ENCODE measurements around the gene PHC2.

The PHC2 gene

DNA sequence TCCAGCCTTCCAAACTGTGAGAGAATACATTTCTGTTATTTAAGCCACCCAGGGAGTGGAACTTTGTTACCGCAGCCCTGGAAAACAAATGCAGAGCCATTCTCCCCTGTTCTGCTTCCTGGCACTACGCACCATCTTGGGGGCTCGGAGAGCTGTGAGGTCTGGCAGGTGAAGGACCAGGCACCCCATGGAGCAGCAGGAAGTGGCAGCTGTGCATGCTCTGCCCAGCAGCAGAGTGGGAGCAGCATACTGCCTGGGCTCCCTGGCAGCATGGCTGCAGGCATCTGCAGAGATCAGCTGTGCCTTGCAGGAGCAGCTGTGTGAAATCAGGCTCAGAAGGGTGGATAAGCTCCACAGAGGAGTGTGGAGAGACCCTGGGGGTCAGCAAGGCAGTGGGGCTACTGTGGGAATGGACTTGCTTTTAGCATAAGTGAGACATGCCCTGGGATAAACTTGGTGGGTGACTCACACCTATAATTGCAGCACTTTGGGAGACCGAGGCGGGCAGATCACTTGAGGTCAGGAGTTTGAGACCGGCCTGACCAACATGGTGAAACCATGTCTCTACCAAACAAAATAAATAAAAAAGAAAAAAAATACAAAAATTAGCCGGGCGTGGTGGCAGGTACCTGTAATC is 23.9 kb upstream of the PHC2 start:
- DNase-seq, result no peak

DNA sequence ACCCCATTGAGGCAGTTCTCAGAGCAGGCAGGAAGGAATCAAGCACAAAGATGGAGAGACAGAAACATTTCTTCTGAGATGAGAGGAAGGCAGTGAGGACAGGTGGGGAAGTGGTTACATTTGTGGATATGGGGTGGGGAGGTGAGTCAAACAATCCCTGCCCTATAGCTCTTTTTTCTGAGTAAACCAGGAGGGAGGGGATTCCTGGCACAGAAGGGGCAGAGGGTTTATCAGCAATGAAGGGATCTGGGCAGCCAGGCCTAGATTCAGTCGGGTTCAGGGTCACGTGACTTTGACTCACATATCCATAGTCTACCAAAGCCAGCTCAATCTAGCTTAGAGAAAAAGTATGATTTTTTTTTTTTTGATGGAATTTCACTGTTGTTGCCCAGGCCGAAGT is 15.7 kb upstream of the PHC2 start:
- no peak for DNase-seq

DNA sequence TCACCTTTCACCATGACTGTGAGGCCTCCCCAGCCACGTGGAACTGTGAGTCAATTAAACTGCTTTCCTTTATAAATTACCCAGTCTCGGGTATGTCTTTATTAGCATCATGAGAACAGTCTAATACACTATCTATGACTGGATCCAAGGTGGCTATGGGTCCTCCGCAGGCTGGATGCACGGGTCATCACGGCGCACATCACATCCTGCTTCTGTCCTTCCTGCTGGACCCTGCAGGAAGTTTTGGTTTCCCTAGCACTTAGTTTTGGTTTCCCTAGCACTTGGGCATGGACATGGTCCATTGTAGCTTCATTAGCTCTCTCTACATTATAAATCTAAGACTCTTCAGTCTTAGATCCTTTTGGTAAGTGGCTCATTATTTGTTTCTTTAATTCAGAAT is 14.2 kb upstream of the PHC2 start:
- DNase-seq, result no peak

- DNase-seq, result no peak
Measured at GRCh38 chr1:33443705-33444180, 12.8 kb upstream of the PHC2 start.

DNA sequence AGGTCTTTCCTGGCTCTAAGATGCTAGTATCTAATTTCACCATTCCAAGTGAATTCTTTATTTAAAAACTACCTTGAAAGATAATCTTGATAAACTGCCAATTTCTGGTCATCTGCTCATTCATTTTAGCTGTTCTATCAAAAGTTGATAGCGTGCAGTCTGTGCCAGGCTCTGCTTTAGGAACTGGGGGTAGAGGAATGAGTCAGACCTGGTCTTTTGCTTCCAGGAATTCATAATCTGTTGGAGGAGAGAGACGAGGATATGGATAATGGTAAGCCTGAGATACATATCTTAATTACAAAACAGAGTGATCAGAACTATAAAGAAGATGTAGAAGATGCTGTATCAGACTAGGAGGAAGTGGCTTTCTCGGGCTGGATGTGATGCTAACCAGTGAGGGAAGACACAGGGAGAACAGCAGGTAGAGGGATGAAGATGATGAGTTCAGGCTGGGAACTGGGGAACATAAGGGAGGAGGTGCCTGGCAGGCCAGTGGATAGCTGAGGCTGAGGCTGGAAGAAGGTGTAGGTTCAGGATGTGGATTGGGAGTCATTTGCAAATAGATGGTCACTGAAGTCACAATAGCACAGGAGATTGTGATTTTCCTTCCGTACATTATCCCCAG is 12.3 kb upstream of the PHC2 start:
- no peak for DNase-seq

DNA sequence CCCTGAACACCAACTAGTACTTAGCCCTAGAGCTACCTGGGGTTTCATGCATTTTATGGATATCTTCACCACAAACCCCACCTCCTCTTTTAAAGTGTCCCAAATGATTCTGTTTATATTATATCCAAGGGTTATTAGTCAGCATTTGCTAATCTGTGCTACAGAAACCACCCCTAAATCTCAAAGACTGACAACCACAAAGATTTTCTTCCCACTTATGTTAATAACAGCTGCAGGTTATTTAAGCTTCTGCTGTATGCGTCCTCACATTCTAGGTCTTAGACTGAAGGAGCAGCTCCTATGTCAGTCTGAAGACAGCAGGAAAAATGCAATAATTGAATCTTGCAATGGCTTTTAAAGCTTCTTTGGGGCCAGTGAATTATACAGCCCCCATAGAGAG is 11.2 kb upstream of the PHC2 start:
- no peak for DNase-seq

DNA sequence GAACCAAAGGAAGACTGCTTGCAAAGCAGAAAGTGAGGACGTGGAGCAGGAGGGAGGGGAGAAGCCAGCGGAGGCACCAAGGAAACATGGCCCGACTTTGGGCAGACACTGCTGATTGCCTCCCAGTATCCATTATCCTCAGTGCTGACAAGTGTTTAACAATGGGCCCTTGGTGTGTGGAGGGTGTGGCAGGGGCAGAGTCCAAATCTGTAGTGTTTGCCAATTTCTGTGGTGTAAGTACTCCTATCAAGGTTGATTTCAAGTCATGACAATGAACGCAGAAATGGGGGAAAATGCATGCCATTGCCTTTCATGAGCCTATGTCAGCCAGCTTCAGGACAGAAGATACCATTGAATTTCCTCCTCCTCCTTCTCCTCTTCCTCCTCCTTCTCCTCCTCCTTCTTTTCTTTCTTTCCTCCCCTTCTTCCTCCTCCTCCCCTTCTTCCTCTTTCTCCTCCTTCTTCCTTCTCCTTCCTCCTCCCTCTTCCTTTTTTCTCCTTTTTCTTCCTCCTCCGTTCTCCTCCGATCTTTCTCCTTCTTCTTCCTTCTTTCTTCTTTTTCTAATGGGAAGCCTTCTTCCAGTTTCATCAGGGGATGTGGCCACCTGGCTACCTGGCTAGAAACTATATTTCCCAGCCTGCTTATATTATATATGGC is 10.3 kb upstream of the PHC2 start:
- DNase-seq, result no peak

GRCh38 chr1:33439662-33440061 is 8.8 kb upstream of the PHC2 start:
- no peak for DNase-seq

DNA sequence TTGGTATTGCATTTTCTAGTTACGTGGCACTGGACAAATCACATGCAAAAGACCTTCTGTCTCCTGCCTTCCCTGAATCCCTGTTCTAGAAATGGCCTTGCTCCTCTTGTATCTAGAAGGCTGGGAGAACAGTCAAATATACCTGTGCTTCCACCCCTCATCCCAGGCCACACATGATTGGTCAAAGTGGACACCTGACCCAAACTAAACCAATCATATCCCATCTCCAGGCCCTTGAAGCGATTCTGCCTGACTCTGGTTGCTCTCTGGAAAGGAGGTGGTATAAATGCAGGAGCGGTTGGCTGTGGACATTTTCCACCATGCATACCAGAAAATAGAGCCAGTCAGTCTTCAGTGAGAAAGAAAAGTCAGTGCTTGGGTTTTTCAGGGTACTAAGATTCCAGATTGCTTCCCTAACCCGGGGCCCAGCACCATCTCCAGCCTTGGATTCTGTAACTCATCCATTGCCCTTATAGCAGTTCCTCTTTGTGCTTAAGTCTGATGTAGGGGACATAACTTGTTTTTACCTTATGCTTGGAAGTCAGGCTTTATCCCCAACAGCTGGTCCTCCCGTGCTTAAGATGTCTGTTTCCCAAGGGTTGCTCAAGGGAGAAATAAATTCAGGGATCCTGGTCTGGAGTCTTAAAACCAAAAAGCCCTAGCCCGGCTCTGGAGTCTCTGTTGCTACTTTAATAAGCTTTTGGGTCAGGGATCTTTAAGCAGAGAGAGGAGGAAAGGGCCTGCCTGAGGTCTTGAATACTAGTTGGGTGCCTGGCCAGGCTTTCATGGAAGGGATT is 7.7 kb upstream of the PHC2 start:
- DNase-seq, result no peak

- no peak for DNase-seq
Measured at GRCh38 chr1:33436557-33437285, 5.8 kb upstream of the PHC2 start.

GRCh38 chr1:33435096-33435820 is 4.4 kb upstream of the PHC2 start:
- no peak for DNase-seq

DNA sequence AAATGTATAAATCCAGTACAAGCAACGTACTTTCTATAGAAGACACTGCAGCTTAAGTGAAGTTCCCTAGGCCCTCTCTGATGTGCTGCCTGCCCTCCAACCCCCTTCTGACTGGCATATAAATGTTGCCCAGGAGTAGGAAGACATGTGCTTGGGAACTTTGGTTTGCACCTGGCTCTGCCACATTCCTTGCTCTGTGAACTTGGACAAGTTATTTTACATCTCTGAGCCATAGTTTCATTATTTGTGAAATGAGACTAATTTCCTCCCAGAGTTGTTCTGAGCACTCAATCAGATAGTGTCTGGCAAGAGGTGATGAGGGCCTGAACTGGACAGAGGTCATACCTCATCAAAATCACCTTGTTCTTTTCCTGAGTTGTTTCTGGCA is 3.5 kb upstream of the PHC2 start:
- DNase-seq, result no peak

- DNase-seq, result peak; percentile 56
Measured at GRCh38 chr1:33433509-33434362, 2.8 kb upstream of the PHC2 start.

DNA sequence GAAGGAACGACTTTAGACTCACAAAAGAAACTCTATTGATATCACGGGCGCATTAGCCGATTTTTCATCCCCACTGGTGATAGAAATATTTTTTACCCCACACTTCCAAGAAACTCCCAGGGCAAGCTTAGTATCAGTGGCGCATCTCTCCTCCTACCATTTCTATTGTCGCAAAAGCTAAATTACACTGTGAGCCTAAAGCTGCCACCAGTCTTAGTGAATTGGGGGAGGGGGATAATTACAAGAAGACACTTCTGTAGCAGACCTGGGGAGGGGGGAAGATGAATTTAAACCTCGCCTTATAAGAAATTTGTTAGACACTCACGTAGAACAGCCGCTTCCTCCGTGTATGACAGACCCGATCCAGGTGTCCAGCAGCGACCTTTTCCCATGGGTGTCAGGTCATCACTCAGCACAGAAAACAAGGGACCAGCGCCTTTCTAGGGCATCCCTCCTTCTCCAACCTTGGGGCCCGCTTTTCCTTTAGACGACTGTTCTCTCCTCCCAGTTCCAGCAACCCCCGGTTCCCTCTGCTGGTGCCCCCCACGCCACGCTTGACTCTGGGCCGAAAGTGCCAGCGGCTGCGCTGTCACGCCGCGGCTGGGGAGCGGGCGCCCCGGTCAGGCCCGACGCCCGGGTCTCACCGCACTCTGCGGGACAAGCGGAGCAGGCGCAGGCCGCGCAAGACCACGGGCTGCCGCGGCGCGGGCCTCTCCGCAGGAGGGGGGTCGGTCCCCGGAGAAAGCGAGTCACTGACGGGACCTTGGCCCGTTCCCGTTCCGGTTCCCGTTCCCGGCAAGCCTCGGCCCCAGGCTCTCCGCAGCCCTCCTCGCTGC is 821 bp downstream of the PHC2 start:
- DNase-seq, result no peak

GRCh38 chr1:33429332-33429731 is 1.6 kb downstream of the PHC2 start:
- DNase-seq, result no peak

GRCh38 chr1:33428661-33429060 is 2.2 kb downstream of the PHC2 start:
- DNase-seq, result no peak

- DNase-seq, result no peak
Measured at GRCh38 chr1:33426916-33427315, 4.0 kb downstream of the PHC2 start.

- no peak for DNase-seq
Measured at GRCh38 chr1:33425900-33426299, 5.0 kb downstream of the PHC2 start.

GRCh38 chr1:33424610-33425009 is 6.3 kb downstream of the PHC2 start:
- no peak for DNase-seq

DNA sequence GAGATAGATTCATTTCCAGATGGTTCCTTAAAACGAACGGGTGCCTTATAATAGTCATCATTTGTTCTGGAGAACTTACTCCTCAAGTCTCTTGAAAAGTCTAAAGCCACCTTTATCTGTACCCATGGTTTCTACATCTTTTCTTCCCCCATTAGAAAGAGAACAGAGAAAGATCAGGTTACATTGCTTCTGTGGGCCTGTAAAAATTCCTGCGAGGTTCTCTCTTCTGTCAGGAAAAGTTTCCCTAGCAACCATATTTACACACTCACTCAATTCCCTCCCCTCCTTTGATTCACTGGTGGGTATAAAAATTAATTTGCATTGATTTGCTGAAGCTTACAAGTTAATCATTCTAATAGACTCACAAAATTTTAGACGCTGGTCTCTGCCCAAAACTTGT is 6.7 kb downstream of the PHC2 start:
- no peak for DNase-seq
